ENCODE data around the gene ZMYM4.
"Not testable (repeated sequence)": the region's sequence is repeated elsewhere in the genome, so short reads cannot be mapped to it uniquely, and the experiment has no call there.

The ZMYM4 gene

DNA sequence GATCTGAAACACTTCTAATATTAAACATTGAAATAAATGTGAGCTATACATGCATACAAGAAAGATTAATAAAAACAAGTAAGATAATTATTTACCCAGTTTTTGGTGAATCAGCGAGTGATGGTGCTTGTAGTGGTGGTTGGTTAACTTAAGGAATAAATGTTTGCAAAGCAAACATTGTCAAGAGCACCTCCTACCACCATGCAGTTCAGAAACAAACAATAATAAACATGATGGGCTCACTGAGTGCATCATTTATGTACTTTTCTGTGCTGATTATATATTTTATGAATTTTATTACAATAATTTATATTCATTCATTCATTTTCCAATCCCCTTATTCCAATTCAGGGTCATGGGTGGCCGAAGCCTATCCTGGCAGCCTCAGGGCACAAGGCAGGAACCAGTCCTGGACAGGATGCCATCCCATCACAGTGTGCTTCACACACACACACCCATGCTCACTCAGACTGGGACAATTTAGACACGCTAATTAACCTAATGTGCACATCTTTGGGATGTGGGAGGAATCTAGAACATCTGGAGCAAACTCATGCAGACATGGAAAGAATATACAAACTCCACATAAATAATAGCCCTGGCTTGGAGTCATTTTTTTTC lies 57.8 kb downstream of the ZMYM4 start:
- no peak for DNase-seq (ENCODE audit: low read depth)

GRCh38 chr1:35331618-35332017 lies 63.1 kb downstream of the ZMYM4 start:
- DNase-seq (ENCODE audit: low read depth), result not testable (repeated sequence)

DNA sequence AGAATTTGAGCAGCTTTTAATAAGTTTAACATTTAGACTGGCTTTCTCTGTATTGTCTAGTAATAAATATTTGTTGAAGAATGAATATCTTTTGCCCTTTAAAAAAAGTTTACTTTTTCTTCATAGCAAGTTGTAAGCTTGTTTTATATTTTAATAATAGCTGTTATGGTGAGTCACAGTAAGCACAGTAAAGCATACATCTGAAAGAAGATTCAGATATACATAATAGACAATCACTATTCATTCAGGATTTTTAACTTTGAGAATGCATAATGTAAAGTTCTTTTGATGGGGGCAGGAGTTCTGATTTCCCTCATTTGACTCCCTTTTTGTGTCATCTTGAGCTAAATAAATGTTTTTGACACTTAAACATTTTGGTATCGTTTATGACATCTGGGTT lies 66.0 kb downstream of the ZMYM4 start:
- no peak for DNase-seq (ENCODE audit: low read depth)

- DNase-seq (ENCODE audit: low read depth), result no peak
Observed at GRCh38 chr1:35340519-35340918, 72.0 kb downstream of the ZMYM4 start.

DNA sequence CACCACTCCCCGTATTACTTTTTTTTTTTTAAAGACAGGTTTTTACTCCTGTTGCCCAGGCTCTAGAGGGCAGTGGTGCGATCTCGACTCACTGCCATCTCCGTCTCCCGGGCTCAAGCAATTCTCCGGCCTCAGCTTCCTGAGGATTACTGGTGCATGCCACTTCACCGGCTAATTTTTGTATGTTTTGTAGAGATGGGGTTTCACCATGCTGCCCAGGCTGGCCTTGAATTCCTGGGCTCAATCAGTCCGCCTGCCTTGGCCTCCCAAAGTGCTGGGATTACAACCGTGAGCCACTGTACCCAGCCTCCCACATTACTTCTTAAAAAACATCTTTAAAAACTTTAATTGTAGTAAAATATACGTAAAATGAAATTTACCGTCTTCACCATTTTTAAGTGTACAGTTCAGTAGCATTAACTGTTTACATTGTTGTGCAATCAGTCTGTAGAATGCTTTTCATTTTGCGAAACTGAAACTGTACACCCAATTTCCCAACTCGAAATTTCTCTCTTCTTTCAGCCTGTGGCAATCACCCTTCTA lies 77.0 kb downstream of the ZMYM4 start:
- no peak for DNase-seq (ENCODE audit: low read depth)

DNA sequence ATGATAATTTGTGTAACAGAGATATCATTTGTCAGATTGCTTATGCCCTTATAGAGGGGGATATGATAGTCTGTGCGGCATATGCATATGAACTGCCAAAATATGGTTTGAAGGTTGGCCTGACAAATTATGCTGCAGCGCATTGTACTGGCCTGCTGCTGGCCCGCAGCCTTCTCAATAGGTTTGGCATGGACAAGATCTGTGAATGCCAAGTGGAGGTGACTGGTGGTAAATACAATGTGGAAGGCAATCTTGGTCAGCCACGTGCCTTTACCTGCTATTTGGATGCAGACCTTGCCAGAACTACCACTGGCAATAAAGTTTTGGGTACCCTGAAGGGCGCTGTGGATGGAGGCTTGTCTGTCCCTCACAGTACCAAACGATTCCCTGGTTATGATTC lies 82.4 kb downstream of the ZMYM4 start:
- DNase-seq (ENCODE audit: low read depth), result no peak

GRCh38 chr1:35359995-35360394 lies 91.5 kb downstream of the ZMYM4 start:
- no peak for DNase-seq (ENCODE audit: low read depth)

DNA sequence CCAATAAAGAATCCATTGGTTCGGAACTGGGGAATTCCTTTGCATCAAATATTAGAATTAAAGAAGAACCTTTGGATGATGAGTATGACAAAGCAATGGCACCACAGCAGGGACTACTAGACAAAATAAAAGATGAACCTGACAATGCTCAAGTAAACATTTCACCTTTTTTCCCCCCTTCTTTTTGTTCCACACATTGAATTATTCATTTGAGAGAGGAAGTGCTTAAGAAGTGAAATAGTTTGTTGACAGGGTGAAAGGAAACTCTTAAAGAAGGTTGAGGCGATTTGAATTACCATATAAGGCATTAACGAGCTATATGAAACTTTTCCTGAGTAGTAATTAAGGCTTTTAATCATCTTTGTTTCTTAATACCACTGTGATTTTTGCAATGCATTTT lies 93.1 kb downstream of the ZMYM4 start:
- no peak for DNase-seq (ENCODE audit: low read depth)

- DNase-seq (ENCODE audit: low read depth), result no peak
Observed at GRCh38 chr1:35364741-35365140, 96.2 kb downstream of the ZMYM4 start.

- no peak for DNase-seq (ENCODE audit: low read depth)
Observed at GRCh38 chr1:35367914-35368313, 99.4 kb downstream of the ZMYM4 start.

GRCh38 chr1:35369922-35370671 lies 101.6 kb downstream of the ZMYM4 start:
- DNase-seq (ENCODE audit: low read depth), result no peak

- DNase-seq (ENCODE audit: low read depth), result no peak
Observed at GRCh38 chr1:35371506-35371905, 103.0 kb downstream of the ZMYM4 start.

GRCh38 chr1:35377555-35377954 lies 109.0 kb downstream of the ZMYM4 start:
- DNase-seq (ENCODE audit: low read depth), result no peak

DNA sequence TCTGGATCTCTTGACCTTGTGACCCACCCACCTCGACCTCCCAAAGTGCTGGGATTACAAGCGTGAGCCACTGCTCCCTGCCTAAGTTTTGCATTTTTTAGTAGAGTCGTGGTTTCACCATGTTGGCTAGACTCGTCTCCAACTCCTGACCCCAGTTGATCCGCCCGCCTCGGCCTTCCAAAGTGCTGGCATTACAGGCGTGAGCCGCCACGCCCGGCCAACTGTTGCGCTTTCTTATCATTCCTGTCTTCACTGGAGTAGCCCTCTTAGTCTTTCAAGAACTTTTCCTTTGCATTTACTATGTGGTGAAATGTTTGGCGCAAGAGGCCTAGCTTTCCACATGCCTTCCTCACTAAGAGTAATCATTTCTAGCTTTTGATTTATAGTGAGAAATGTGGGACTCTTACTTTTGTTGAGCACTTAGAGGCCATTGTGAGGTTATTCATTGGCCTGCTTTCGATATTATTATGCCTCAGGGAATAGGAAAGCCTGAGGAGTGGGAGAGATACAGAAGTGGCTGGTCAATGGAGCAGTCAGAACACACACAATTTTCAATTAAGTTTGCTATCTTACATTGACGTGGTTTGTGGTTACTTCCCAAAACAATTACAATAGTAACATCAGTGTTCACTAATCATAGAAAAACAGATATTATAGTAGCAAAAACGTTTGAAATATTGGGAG lies 111.0 kb downstream of the ZMYM4 start:
- no peak for DNase-seq (ENCODE audit: low read depth)

- DNase-seq (ENCODE audit: low read depth), result not testable (repeated sequence)
Observed at GRCh38 chr1:35380111-35380510, 111.6 kb downstream of the ZMYM4 start.

DNA sequence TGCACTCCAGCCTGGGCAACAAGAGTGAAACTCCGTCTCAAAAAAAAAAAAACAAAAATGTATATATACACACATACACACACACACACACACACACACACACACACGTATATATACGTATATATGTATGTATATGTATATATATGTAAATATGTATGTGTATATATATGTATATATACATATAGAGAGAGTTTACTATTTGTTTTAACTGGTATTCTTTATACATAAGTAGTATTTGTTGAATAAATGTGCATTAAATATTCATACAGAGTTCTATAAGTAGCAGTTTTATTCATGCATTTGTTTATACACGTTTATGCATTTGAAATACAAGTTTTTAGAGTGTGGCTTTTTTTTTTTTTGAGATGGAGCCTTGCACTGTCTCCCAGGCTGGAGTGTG lies 113.6 kb downstream of the ZMYM4 start:
- DNase-seq (ENCODE audit: low read depth), result no peak

- DNase-seq (ENCODE audit: low read depth), result no peak
Observed at GRCh38 chr1:35386290-35386689, 117.8 kb downstream of the ZMYM4 start.

- no peak for DNase-seq (ENCODE audit: low read depth)
Observed at GRCh38 chr1:35386959-35387358, 118.5 kb downstream of the ZMYM4 start.

DNA sequence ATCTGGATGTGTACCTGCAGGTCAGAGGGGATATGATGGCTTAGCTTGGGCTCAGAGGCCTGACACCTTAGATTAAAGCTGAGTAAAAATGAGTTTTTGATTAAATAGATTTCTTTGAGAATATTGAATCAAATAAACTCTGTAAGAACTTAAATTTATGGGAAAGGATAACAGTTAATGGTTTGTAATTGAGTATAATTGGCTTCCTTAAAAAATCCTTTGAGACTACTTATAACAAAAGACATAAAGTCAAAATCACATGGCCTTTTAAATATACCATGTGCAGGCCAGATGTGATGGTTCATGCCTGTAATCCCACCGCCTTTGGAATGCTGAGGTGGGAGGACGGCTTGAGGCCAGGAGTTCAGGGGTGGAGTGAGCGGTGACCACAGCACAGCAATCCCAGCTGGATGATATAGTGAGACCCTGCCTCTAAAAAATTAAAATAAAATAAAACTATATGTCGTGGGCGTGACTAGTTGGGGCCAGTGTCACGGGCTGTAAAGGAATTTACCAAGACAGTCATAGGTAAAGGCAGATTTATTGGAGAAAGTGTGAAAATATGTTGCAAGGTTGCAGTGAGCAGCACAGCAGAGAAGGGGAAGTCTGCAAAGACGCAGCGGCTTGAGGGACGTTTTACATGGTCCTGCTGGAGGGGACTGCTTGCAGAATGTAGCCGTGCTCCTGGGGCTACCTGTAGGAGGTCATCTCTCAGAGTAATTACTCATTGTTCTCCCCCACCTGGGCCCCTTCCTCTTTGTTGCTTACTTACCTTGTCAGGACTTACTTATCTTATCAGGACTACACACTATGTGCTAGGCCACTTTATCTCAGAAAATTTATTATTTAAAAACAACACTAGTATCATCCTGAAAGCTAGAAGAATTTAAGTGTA lies 122.3 kb downstream of the ZMYM4 start:
- DNase-seq (ENCODE audit: low read depth), result no peak

GRCh38 chr1:35394386-35394785 lies 125.9 kb downstream of the ZMYM4 start:
- no peak for DNase-seq (ENCODE audit: low read depth)

GRCh38 chr1:35398739-35399138 lies 130.2 kb downstream of the ZMYM4 start:
- DNase-seq (ENCODE audit: low read depth), result no peak

DNA sequence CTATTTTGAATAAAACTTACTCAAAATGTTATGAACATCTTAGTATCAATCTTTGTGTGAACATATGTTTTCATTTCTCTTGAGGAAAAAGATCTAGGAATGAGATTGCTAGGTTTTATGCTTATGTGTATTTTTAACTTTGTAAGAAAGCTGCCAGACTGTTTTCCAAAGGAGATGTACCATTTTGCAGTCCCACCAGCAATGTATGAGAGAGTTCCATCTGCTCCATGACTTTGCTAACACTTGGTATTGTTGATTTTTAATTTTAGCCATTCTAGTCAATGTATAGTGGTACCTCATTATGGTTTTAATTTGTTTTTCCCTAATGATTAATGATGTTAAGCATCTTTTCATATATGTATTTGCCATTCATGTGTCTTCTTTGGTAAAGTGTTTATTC lies 132.5 kb downstream of the ZMYM4 start:
- no peak for DNase-seq (ENCODE audit: low read depth)

Data from stimulated activated CD8-positive, alpha-beta memory T cell treated with anti-CD3 and anti-CD28 coated beads, Interleukin-4, amount 100 ng/mL, for 24 hours (primary cell).